Cerebellar cortex (tissue), 1 donor: ENCODE measurements around the gene MYL4.
"Not testable (repeated sequence)": the region's sequence is repeated elsewhere in the genome, so short reads cannot be mapped to it uniquely, and the experiment has no call there.

Experiments
- DNase-seq: peaks from one replicate; pipeline ENCODE4 v3.0.0-alpha.2; 2015; ENCODE audit warnings: low spot score

The MYL4 gene

DNA sequence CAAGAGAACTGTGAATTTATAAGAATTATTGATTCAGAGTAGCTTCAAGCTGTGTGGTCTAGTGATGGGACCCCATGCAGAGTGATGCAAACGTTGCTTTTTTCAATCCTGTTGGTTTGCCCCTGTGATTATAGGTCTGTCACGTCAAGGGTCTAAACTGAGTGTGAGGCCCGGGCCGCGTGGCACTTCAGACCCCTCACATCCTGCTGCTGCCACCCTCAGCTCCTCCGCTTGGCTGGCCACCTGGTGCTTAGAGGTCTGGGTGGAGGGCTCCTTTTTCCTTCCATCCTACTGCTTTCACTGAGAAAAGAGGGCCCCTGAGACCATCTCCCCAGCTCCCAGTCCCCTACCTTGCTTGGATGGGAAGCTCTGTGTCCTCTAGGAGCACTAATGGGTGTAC, 12.0 kb downstream of the MYL4 start:
- DNase-seq = no peak

DNA sequence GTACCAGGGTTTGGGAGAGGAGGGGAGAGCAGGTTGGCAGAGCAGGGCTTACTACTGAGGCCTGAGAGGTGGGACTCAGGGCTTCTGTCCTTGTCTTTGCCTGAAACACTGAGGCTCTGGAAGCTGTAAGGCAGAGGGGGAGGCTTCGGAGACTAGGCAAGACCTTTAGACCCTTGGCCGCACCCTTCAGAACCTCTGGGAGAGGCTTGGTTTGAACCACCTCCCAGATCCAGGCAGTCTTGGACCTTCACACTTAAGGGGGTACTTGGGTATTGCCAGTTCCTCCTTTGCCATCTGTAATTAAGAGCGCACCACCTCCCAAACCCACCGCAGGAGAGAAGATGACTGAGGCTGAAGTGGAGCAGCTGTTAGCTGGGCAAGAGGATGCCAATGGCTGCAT, 12.9 kb downstream of the MYL4 start:
- no peak for DNase-seq

DNA sequence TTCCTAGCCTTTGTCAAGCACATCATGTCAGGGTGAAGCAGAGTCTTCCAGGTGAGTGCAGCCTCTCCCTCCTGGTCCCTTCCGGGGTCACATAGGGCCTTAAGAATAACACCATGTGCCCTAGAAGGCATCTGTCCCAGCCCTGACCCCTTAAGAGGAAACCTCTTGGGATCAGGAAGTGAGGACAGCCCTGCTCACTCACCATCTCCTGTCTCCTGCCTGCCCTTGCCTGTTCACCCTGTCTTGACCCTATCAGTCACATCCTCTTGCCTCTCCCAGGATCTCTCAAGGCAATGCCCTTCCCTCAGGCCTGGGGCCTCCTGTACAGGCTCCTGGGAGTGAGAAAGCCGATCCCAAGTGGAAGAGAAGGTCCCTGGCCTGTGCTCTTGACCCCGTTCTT, 13.9 kb downstream of the MYL4 start:
- no peak for DNase-seq

DNA sequence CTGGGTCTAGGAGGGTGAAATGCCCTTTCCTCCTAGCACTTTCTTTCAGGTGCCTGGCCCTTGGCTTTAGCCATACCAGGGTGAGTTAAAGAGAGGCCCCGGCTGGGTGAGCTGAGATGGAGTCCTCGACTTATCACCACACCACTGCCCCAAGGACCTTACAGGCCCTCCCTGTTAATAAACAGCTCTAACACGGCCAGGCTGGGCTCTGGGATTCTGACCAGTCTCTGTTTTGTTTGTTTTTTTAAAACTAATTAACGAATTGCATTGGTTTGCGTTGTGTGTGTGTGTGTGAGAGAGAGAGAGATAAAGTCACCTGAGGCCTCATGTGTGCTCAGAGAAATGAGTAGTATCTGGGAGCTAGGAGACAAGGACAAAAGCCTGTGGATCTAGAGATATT, 14.3 kb downstream of the MYL4 start:
- no peak for DNase-seq

DNA sequence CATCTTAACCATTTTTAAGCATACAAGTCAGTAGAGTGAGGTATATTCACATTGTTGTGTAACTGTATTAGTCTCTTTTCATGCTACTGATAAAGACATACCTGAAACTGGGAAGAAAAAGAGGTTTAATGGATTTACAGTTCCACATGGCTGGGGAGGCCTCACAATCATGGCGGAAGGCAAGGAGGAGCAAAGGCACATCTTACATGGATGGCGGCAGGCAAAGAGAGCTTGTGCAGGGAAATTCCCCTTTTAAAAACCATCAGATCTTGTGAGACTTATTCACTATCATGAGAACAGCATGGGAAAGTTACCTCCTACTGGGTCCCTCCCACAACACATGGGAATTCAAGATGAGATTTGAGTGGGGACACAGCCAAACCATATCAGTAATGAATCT, 14.9 kb downstream of the MYL4 start:
- DNase-seq = not testable (repeated sequence)

DNA sequence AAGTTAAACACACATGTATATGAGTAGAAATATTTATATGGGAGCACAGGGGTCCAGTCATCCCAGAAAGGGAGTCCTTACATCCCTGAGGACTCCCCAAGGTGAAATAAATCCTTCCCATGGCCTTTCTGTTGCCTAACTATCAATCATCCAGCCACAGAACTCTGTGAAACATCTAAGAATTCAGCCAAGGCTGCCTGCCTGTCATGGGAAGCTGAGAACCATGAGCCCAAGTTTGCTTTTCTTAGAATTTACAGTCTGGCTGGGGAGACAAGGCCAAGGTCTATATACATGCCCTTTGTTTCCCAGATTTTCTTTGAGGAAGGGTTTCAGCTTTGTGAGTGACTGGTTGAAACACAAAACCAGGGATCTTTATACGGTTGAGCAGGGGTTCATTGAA, 15.8 kb downstream of the MYL4 start:
- no peak for DNase-seq

DNA sequence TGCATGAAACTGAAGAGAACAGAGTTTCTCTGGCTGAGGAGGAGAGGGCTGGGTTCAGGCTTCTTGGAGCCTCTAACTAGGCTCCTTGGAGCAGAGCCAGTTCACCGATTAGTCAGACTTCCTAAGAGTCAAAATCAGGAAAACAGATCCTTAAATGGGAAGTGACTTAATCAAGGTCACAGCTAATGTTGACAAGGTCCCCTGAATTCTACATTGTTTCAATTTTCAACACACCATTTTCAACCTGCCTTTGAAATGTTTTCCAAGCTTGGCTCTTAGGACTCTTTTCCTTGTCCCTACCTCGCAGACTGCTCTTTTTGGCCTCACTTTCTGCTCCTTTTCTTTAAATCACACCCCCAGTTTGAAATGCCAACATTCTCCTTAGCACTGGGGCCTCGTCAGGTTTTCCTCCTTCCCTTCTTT, 16.3 kb downstream of the MYL4 start:
- no peak for DNase-seq

DNA sequence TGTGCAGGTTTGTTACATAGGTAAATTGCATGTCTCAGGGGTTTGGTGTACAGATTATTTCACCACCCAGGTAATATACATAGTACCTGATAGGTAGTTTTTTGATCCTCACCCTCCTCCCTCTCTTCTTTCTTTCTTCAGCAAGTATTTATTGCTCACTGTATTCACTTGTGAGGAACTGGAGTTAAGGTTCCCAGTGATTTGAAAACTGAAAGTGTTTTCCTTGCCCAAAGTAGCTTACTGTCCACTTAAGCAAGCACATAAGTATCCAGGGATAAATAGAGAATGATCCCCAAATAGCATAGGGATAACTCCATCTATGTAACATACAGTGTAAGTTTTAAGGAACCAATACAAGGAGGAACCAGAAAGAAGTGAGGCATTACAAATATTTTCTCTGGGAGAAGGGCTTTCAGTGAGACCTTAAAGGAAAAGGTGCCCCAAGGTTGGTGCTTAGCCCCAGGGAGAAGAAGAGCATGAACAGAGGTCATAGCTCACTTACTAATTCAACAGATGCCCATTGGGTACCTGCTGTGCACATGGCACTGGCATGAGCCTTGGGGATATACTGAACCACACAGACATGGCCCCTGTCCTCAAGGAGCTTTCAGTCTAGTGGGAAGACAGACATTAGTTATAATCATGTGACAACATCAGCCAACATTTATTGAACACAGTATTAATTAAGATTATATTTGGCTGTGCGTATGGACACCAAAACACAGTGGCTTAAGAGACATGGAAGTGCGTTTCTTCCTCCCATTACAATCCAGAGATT, 17.0 kb downstream of the MYL4 start:
- no peak for DNase-seq

DNA sequence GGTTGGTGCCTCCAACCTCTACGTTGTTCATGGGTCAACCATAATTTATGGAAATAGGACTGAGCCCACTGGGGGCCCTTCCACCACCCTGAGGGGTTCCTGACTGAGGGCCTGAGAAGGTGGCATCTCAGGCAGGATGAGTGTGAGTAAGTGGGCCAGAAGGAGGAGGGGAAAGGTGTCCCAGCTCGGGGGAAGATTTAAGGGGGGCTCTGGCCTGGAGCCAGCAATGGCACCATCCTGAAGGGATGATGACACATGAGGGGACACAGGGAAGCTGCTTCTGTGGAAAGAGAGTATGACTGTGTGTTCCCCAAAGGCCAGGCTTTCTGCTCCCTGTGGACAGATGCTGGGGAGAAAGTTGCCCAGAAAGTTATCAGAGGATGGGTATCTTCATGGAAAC, 18.7 kb downstream of the MYL4 start:
- DNase-seq = no peak

DNA sequence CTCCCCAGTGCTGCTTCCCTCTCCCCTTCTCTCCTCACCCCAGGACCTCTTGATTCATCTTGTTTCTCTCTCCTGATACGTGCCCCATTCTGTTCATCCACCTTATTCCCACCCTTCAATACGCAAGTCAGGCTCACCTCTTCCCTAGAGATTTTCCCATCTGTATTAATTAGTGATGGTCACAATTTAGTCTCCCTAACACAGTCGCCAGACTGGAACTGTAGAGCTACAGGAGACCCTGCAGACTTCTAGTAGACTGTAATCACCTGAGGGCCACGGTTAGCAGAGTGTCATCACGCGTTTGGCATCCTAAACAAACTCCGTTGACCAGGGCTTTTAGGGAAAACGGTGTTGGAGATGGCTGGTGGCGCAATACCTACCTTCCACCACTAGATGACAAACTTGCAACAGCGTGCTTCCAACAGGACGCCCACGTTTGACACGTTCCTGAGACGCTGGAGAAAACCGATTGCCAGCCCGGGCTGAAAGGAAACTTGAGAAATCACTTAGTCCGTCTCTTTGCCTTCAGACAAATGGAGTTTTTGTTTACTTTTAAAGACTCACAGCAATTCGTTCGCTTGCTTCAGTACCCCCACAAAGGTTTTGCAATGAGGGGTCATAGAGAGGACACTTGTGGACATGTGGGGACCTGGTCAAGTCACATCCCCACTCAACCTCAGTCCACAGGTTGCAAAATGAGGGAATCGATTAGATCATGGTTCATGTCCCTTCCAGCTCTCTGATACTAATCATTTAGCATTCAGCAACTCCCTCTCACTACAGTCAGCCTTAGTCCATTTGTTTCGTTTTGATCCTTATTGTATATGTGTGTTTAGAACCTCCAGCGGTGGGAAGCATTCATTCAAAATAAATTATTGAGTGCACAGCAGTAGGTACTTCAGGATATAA, 20.6 kb downstream of the MYL4 start:
- peak; percentile 80 for DNase-seq

DNA sequence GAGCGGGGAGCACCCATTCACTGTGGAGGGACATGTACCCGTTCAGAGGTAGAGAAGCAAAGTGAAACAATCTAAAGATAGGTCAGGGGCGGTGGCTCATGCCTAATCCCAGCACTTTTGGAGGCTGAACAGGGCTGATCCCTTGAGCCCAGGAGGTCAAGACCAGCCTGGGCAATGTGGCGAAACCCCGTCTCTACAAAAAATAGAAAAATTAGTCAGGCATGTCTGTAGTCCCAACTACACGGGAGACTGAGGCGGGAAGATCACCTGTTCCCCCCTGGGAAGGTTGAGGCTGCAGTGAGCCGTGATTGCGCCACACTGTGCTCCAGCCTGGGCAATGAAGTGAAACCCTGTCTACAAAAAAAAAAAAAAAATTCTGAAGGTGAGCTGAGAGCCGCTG, 21.7 kb downstream of the MYL4 start:
- no peak for DNase-seq

DNA sequence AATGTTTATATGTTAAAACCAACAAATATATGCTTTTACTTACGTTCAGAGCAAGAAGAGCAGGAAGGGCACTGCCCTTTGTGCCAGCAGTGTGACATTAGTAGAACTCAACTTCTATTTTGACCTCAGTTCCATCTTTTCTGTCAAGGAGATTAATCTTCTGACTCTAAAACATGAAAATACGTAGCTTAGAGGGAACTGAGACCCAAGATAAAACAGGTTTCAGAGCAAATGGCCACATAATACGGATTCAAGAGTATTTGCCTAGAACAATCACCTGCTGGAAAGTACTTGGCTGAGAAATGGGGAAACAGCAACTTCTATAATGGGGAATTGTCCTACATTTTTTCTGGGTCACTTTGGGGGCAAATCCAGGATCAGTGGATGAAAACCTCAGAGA, 22.2 kb downstream of the MYL4 start:
- DNase-seq = no peak

DNA sequence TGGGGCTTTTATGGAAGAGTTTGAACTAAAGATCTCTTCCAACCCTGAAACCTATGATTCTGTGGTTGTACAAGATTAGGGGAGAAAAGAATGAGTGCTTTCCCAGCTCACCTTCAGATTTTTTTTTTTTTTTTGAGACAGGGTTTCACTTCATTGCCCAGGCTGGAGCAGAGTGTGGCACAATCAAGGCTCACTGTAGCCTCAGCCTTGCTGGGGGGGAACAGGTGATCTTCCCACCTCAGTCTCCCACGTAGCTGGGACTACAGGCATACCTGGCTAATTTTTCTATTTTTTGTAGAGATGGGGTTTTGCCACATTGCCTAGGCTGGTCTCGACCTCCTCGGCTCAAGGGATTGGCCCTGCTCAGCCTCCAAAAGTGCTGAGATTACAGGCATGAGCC, 22.7 kb downstream of the MYL4 start:
- DNase-seq = no peak

DNA sequence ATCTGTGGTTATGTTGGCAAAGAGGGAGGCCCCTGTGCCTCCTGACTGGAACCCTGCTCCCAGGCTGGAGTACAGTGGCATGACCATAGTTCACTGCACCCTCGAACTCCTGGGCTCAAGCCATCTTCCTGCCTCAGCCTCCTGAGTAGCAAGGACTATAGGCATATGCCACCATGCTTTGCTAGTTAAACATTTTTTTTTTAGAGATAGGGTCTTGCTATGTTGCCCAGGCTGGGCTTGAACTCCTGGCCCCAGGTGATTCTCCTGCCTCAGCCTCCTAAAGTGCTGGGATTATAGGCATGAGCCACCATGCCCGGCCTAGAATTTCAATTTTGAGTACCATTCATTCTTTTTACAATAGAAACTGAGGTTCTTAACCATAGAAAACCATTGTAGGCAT, 23.3 kb downstream of the MYL4 start:
- DNase-seq = no peak

DNA sequence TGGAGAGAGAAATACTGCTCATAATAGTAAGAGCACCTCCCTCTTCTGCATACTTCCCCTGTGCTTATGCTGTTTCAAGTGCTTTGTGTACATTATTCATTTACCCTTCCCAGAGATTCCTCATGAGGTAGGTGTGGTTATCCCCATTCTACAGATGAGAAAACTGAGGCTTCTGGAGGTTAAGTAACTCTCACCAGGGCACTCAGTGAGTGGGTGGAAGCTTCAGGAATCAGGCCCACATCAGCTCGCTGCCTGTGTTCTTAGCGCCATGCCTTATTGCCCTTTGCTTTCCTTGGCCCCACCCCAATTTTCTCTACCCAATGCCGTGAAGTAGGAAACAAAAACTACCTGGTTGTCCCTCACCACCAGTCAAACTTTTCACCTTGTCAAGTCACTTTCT, 26.4 kb downstream of the MYL4 start:
- no peak for DNase-seq

DNA sequence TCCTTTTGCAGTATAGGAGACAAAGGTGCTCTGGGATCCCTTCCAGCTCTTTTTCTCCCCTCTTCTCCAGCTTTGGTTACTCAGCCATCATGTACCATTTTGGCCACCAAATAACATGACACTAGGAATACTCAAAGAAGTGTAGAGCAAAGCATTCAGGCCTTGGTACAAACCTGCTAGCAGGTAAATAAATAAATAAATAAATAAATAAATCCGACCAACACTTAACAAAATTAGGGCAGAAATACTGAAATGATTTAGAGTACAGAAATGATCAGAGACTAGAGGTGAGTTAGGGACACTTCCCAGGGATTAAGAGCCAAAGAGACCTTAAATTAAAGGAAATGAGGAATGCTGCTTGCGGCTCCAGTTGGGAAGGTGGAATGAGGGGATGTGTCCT, 26.8 kb downstream of the MYL4 start:
- DNase-seq = no peak

DNA sequence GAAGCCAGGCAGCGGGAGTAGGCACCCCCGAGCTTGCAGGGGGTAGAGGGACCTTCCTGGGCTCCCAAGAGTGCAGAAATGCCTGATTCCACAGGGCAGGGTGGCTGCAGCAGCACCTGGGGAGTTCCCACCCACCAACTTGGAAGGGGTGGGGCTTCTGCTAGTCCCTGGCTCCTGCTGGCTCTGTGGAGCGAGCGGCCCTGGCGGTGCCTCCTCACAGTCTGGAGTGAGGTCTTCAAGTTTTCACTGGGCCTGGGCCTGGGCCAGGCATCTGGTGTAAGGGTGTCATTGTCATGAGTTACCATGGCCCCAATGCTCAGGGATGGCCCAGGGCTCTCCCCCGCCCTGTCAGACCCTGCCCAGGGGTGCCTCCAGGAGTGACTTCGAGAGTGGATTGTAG, 28.7 kb downstream of the MYL4 start:
- no peak for DNase-seq

DNA sequence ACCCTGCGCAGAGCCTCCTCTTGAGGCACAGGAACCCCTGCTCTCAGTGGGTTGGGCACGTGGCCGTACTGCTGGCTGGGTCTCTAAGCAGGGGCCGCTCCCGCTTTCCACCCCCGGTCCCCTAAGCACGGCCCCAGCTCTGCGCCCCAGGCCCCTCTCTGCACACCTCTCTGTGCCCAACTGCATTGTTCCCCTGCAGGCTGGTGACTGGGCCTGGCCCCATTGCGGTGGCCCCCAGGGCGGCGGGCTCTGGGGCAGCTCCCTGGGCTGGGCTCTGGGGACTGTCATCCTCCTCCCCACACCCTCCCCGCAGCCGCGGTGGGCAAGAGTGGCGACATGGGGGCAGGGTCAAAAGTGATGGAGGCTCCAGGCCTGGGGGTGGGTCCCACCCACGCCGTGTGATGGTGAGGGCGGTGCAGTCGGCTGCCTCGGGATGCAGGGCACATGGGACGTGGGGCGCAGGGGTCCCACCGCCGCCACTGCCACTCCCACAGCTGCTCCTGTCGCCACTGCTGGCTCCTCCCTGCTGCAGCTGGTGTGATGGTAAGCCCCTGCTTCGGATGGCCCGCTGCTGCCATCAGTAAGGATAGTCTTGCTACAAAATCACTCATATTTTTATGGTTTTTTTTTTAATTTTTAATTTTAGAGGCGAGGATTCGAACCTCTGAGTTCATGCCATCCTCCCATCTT, 29.3 kb downstream of the MYL4 start:
- DNase-seq = no peak

DNA sequence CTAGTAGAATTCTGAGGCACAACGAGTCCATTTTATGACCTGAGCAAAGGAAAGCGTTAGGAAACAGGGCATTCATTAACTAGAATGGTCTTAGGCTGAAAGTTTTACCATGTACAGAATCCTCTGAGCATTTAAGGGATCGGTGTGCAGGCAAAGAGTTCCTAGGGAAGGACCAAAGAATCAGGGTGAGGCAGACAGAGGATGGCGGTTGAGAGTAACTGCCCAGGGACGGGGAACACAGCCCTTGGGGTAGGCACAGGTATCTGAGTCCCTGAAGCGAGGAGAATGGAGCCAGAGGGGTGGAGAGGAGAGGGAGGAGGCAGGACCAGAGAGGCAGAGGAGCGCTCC, 30.4 kb downstream of the MYL4 start:
- no peak for DNase-seq

DNA sequence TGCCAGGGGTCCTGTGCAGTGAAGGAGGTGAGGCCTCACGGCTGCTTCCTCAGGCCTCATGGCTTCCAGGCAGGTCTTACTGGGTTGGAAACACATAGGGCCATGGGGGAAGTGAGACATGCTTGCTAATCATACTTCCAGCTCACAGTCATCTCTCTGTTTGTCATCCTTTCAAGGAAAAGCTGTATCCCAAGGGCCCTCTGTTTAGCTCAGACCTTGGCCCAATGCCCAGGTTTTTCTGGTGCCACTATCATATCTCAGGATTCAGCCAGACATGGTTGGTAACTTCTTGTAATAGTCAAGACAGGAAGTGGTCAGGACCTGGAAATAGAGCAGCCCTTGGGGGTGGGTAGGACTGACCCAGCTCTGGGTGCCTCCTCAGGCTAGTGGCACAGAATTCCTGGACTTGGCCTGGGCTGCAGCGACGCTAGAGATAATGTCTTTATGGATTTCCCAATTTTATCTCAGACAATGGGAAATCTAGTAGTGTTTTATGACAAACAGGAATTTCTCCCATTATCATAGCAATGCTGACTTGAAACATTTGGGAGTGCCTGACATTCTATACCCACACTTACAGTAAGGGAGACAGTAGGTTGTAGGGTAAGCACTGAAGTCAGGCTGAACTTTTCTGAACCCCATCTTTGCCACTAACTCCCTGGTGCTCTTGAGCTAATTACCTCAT, 31.0 kb downstream of the MYL4 start:
- DNase-seq = peak; percentile 11

DNA sequence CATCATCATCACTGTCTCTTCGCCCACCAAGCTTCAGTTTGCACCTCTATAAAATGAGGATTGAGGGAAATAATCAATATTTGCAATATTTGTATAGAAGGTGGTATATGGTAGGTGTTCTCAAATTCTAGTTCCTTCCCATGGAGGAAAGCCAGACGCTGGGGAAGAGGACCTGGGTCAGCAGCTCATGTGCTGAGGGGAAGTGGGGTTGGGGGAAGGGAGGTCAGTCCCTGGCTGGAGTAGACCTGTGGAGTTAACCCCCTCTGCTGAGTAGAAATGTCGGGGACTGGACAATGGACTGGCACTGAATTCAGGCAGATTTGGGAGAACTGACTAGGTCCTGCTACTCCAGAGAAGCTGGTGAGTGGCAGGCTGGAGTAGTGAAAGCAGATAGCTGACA, 31.7 kb downstream of the MYL4 start:
- DNase-seq = no peak

DNA sequence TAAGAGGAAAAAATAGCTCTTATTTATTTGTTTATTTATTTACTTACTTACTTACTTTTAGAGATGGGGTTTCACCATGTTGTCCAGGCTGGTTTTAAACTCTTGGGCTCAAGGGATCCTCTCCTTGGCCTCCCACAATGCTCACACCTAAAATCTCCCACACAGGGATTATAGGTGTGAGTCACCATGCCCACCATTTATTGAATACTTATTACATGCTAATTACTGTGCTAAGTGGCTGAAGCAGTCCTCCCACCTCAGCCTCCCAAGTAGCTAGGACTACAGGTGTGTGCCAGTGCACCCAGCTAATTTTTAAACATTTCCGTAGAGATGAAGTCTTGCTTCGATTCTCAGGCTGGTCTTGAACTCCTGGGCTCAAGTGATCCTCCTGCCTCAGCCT, 33.5 kb downstream of the MYL4 start:
- DNase-seq = no peak
